Vagina (tissue), 2 donors: Measurements from ENCODE around the gene RGS10.

Experiments
- POLR2A ChIP-seq, 2 donors: fragments of 450-650 bp; IDR thresholded peaks; one replicate each; pipeline ENCODE4 v1.6.1; 2017; ENCODE audit warnings: antibody characterized with exemption in 2 of 2, mild to moderate bottlenecking in 2 of 2, moderate library complexity in 2 of 2
- TF ChIP-seq, protein P1 (sequence below), 3 experiments: fragments of 450-650 bp in 2 of 3; fragments of 200-600 bp in 1 of 3; sonication (generic) in 1 of 3; IDR thresholded peaks; one replicate each; pipeline ENCODE4 v1.5.1; 2017 to 2019; ENCODE audit warnings: antibody characterized with exemption in 3 of 3, mild to moderate bottlenecking in 2 of 3, moderate library complexity in 2 of 3

DNA sequence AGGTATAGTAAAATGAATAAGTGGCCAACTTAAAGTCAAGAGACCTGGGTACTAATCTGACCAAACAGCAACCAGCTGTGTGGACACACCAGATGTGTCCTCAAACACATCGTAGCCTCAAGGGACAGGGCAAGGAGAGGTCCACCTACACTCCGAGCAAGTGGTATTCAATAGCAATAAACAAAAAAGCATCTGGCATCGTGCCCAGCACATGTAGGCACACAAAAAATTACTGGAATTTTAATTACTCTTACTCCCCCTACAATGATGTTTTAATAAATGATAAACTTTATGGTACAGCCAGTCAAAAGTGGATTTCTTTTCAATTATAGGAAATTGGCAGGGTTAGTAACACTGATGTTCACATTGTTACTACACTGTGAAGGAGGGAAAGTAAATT is 3.5 kb upstream of the RGS10 start:
- TF ChIP-seq, protein P1, sequence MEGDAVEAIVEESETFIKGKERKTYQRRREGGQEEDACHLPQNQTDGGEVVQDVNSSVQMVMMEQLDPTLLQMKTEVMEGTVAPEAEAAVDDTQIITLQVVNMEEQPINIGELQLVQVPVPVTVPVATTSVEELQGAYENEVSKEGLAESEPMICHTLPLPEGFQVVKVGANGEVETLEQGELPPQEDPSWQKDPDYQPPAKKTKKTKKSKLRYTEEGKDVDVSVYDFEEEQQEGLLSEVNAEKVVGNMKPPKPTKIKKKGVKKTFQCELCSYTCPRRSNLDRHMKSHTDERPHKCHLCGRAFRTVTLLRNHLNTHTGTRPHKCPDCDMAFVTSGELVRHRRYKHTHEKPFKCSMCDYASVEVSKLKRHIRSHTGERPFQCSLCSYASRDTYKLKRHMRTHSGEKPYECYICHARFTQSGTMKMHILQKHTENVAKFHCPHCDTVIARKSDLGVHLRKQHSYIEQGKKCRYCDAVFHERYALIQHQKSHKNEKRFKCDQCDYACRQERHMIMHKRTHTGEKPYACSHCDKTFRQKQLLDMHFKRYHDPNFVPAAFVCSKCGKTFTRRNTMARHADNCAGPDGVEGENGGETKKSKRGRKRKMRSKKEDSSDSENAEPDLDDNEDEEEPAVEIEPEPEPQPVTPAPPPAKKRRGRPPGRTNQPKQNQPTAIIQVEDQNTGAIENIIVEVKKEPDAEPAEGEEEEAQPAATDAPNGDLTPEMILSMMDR (IDR thresholded peaks at IDR 0.05), result no peak
- TF ChIP-seq POLR2A (IDR thresholded peaks at IDR 0.05), result no peak
